Panc1 (cell line): ENCODE measurements around the gene AATK. TPM values are rescaled to one million over a fixed set of nuclear protein-coding genes. Genes with fewer than 3 reads are reported as not detected.

Source experiments
- ATAC-seq: fragments of 200-7000 bp; cut with Tn5 transposase; 2 replicates; pipeline ENCODE4 v1.9.1; 2020; ENCODE audit warnings: mild to moderate bottlenecking, moderate library complexity
- BruUV-seq: library from RNA; stranded (reverse); fragments of 400-500 nt; replicated peaks from 2 replicates; lab custom pipeline; 2021; lab: Mats Ljungman, UMichigan
- CTCF ChIA-PET: fragments of 300-600 bp; sonication (Branson Sonifier 250); formaldehyde crosslinking; loops from one replicate; lab custom pipeline; 2022; ENCODE audit warnings: antibody characterized with exemption; lab: Charles Lee
- POLR2A ChIA-PET: fragments of 300-600 bp; sonication (Branson Sonifier 250); formaldehyde crosslinking; loops from one replicate; lab custom pipeline; 2022; ENCODE audit warnings: antibody characterized with exemption; lab: Charles Lee
- DNase-seq: peaks from one replicate; pipeline ENCODE4 v3.0.0-alpha.2; 2010; ENCODE audit warnings: low read depth, low spot score
- H3K27ac ChIP-seq: 2 replicates; pipeline ENCODE4 v1.5.1; 2011; ENCODE audit warnings: mild to moderate bottlenecking, low read length, inconsistent platforms
- H3K27me3 ChIP-seq: fragments of 200-500 bp; sonication (Bioruptor generic); 2 replicates; pipeline ENCODE4 v1.6.0; 2014; ENCODE audit warnings: low read length, inconsistent platforms; ENCODE audit not compliant: control insufficient read depth, insufficient read depth
- H3K36me3 ChIP-seq: fragments of 200-500 bp; sonication (Bioruptor generic); 2 replicates; pipeline ENCODE4 v1.5.1; 2014; ENCODE audit warnings: inconsistent platforms, mild to moderate bottlenecking, low read length, moderate library complexity; ENCODE audit not compliant: control insufficient read depth, insufficient read depth
- H3K4me1 ChIP-seq: 2 replicates; pipeline ENCODE4 v1.5.1; 2011; ENCODE audit warnings: inconsistent platforms, mild to moderate bottlenecking, low read length, moderate library complexity; ENCODE audit not compliant: control insufficient read depth, insufficient read depth
- H3K4me3 ChIP-seq, 2 experiments: 2 replicates each; pipeline ENCODE4 v1.5.1; 2011 to 2012; ENCODE audit warnings: low read depth in 2 of 2, low read length in 2 of 2, mild to moderate bottlenecking in 2 of 2, inconsistent platforms in 1 of 2, moderate library complexity in 1 of 2
- H3K9me3 ChIP-seq: fragments of 200-500 bp; sonication (Bioruptor generic); 2 replicates; pipeline ENCODE4 v1.5.1; 2014; ENCODE audit warnings: low read depth, mild to moderate bottlenecking, inconsistent platforms, low read length, moderate library complexity; ENCODE audit not compliant: control insufficient read depth, insufficient read depth
- TCF7L2 ChIP-seq: IDR thresholded peaks from 2 replicates; pipeline ENCODE4 v1.6.1; 2011; ENCODE audit warnings: mild to moderate bottlenecking, low read depth, low read length, inconsistent platforms
- in situ Hi-C: cut with HindIII; loops from 2 replicates; pipeline ENCODE4 v1.10.0; 2016; ENCODE audit warnings: low sequenced_read_pairs, low pct_unique_long_range_greater_than_20kb
- intact Hi-C: fragments of 100-400 bp; cut with micrococcal nuclease; formaldehyde crosslinking; loops from one replicate; pipeline ENCODE4 v1.10.0; 2022; ENCODE audit not compliant: unreplicated experiment
- total RNA-seq: library from RNA; stranded (reverse); gene quantifications from one replicate; pipeline ENCODE4 v1.2.1, GENCODE V29; 2021; ENCODE audit not compliant: unreplicated experiment
- TF ChIP-seq, protein P1 (sequence below), 2 experiments: IDR thresholded peaks; 2 replicates each; pipeline ENCODE4 v1.6.1; 2011 to 2012; ENCODE audit warnings: low read depth in 2 of 2, control low read depth in 1 of 2, low read length in 1 of 2, mild to moderate bottlenecking in 1 of 2, moderate library complexity in 1 of 2; ENCODE audit not compliant: insufficient read depth in 1 of 2

AATK gene
- total RNA-seq, 1 experiment from 2014 or later, result 3.7 TPM

DNA sequence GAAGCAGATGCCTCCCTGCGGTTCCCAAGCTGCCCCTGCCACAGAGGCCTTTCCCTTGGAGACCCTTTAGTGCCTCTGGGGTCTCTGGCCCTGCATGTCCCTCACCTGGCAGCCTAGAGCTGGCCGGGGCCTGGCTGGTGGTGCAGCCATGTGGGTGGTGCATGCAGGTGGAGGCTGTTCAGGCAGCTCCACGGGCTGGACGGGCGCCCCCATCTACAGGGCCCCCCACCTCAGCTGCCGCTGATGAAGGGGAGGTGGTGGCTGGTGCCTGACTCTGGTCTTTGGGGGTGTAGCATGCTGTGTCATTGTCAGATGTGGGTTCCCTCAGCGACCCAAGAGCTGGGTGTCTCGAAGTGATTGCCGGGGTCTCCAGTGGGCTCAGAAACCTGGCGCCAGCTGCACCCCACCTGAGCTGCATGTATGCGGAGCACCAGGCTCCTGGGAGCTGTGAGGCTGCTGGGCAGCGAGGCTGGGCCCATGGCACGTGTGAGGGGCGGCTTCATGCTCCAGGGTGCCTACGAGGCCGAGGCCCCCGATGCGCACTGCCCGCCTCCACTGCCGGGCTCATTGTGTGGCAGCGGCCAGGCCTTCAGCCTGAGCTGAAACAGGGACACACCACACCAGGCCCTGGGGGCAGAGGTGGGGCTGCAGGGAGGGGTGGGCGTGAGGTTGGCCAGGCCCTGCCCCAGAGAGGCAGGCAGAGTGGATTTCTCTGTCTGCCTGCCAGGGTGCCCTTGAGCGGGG is 74.1 kb downstream of the AATK start:
- H3K4me1 ChIP-seq, result peaks cover 52% of the 10 kb centered on the region
- POLR2A ChIA-PET, result no interaction called here
- intact Hi-C loops (no loop called here), in situ Hi-C loops (no loop called here)
- ATAC-seq (no peak), DNase-seq (no peak)
- no peak for TF ChIP-seq TCF7L2
- TF ChIP-seq, protein P1, sequence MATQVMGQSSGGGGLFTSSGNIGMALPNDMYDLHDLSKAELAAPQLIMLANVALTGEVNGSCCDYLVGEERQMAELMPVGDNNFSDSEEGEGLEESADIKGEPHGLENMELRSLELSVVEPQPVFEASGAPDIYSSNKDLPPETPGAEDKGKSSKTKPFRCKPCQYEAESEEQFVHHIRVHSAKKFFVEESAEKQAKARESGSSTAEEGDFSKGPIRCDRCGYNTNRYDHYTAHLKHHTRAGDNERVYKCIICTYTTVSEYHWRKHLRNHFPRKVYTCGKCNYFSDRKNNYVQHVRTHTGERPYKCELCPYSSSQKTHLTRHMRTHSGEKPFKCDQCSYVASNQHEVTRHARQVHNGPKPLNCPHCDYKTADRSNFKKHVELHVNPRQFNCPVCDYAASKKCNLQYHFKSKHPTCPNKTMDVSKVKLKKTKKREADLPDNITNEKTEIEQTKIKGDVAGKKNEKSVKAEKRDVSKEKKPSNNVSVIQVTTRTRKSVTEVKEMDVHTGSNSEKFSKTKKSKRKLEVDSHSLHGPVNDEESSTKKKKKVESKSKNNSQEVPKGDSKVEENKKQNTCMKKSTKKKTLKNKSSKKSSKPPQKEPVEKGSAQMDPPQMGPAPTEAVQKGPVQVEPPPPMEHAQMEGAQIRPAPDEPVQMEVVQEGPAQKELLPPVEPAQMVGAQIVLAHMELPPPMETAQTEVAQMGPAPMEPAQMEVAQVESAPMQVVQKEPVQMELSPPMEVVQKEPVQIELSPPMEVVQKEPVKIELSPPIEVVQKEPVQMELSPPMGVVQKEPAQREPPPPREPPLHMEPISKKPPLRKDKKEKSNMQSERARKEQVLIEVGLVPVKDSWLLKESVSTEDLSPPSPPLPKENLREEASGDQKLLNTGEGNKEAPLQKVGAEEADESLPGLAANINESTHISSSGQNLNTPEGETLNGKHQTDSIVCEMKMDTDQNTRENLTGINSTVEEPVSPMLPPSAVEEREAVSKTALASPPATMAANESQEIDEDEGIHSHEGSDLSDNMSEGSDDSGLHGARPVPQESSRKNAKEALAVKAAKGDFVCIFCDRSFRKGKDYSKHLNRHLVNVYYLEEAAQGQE (IDR thresholded peaks at IDR 0.05; ENCODE audit: insufficient read depth in 1 of 2, low read depth in 2 of 2, low read length in 1 of 2), result no peak
- H3K9me3 ChIP-seq, result no peaks in the 10 kb centered on the region
- no peaks in the 10 kb centered on the region for H3K27me3 ChIP-seq
- no TSS peak for BruUV-seq
- H3K36me3 ChIP-seq, result no peaks in the 10 kb centered on the region; the same call in 1 of the 2 replicates
- CTCF ChIA-PET, result interaction anchor here (0.6 to 0.7 kb wide), 2 partner anchors 31 to 102 kb away, joined by 3 read pairs; no protein-coding TSS in a partner anchor
- H3K27ac ChIP-seq, result no peak overlapping the region
- H3K4me3 ChIP-seq, result no peak overlapping the region

DNA sequence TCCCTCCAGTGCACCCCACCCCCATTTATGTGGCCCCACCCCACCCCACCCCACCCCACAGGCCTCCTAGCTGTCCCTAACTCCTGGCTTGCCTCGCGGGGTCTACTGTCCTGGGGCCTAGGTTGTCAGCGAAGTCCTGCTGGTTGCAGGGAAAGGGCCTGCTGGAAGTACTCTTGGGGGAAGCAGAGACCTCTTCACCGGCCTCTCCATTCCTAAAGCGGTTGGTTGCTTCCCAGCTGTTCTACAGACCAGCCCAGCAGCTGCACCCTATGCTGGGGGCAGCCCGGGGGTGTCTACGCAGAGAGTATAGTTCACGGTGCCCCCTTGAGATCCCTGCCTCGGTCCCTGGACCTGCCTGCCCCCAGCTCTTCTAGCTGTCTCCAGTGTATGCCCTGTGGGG is 74.9 kb downstream of the AATK start:
- in situ Hi-C loops, result no loop called here
- no peaks in the 10 kb centered on the region for H3K27me3 ChIP-seq
- no peak overlapping the region for H3K4me3 ChIP-seq
- H3K9me3 ChIP-seq, result no peaks in the 10 kb centered on the region
- ATAC-seq, result no peak
- ChIA-PET CTCF (interaction anchor here (0.6 kb wide), 1 partner anchor 101 kb away, joined by 3 read pairs; no protein-coding TSS in a partner anchor), POLR2A (no interaction called here)
- BruUV-seq, result no TSS peak
- H3K27ac ChIP-seq, result no peak overlapping the region
- no peak for DNase-seq
- peaks cover 2% of the 10 kb centered on the region; the same call in 1 of the 2 replicates for H3K36me3 ChIP-seq
- H3K4me1 ChIP-seq, result peaks cover 44% of the 10 kb centered on the region
- intact Hi-C loops, result no loop called here
- TF ChIP-seq TCF7L2, result no peak
- TF ChIP-seq, protein P1 (IDR thresholded peaks at IDR 0.05; ENCODE audit: insufficient read depth in 1 of 2, low read depth in 2 of 2, low read length in 1 of 2), result no peak
